ENCODE results near the gene LONRF2. TPM values are rescaled to one million over a fixed set of nuclear protein-coding genes. Genes with fewer than 3 reads are reported as not detected.

Gene LONRF2
- total and polyA plus RNA-seq, 2 of the 13 experiments (the other 11 are each of a cell fraction or from before 2014, with no cell fraction given): not detected

DNA sequence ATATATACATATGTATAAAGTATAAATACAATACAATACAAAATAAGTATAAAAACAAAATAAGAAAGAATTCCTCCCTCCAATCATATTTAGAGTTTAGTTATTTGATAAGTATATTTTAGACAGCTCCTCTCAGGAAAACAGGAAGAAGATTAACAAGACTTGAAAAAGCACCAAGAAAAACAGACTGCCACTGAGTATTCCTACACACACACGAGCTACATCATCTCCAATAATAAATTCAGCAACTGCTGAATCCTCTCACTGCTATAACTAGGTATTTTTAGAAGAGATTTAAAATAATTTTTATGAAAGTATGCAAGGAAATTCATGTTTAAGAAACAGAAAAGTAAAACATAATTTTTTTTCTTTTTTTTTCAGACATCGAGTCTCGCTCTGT, 13.0 kb downstream of the LONRF2 start:
- in situ Hi-C loops (cut with HindIII; ENCODE audit: extremely low pct_ligation_motif_present, low pct_unique_long_range_greater_than_20kb): no loop called here
- H2AFZ ChIP-seq (ENCODE audit: low read length): no peak overlapping the region
- 33% methylated on average over 3 of the region's 3 CpGs for WGBS (ENCODE audit: low lambda C conversion rate)
- ChIA-PET POLR2A (no interaction called here), CTCF (ENCODE audit: low intra/inter-chr PET ratio, low total read pairs) (no interaction called here)
- intact Hi-C loops (cut with micrococcal nuclease; ENCODE audit: unreplicated experiment): no loop called here
- no TSS peak for BruUV-seq (replicated peaks)
- H3K4me2 ChIP-seq (ENCODE audit: low read depth, low read length): no peak overlapping the region
- no peak overlapping the region for H3K4me3 ChIP-seq (replicated peaks in 1 of 3; ENCODE audit: insufficient read depth in 1 of 3, low read depth in 2 of 3, low read length in 3 of 3)
- H4K20me1 ChIP-seq (ENCODE audit: insufficient read depth, low read length): no peaks in the 10 kb centered on the region
- H3K27me3 ChIP-seq (ENCODE audit: control insufficient read depth in 1 of 2, insufficient read depth in 2 of 2, low read length in 2 of 2): no peaks in the 10 kb centered on the region
- H3K9me3 ChIP-seq (ENCODE audit: low read length): peaks cover 9% of the 10 kb centered on the region
- H3K36me3 ChIP-seq (replicated peaks in 1 of 2; ENCODE audit: control insufficient read depth in 1 of 2, insufficient read depth in 2 of 2, low read length in 2 of 2): no peaks in the 10 kb centered on the region
- H3K27ac ChIP-seq (ENCODE audit: extremely low read length, insufficient read depth, low read length): no peak overlapping the region
- ATAC-seq (no peak), DNase-seq (ENCODE audit: low spot score) (no peak), FAIRE-seq (no peak)
- H3K4me1 ChIP-seq (ENCODE audit: insufficient read depth, low read length): no peaks in the 10 kb centered on the region
- no peak overlapping the region for H3K9ac ChIP-seq (ENCODE audit: insufficient read depth, low read depth, low read length)
- TF ChIP-seq NFRKB (IDR thresholded peaks at IDR 0.05) (no peak), FLYWCH1 (CRISPR knock-in tag; IDR thresholded peaks at IDR 0.05) (no peak), BHLHE40 (IDR thresholded peaks at IDR 0.05; ENCODE audit: low read length) (no peak), TAF1 (CRISPR knock-in tag; IDR thresholded peaks at IDR 0.05) (no peak), KLF15 (CRISPR knock-in tag; IDR thresholded peaks at IDR 0.05; ENCODE audit: borderline replicate concordance) (no peak), ZNF18 (CRISPR knock-in tag; IDR thresholded peaks at IDR 0.05; ENCODE audit: insufficient replicate concordance) (no peak)
- TF ChIP-seq, protein P1, sequence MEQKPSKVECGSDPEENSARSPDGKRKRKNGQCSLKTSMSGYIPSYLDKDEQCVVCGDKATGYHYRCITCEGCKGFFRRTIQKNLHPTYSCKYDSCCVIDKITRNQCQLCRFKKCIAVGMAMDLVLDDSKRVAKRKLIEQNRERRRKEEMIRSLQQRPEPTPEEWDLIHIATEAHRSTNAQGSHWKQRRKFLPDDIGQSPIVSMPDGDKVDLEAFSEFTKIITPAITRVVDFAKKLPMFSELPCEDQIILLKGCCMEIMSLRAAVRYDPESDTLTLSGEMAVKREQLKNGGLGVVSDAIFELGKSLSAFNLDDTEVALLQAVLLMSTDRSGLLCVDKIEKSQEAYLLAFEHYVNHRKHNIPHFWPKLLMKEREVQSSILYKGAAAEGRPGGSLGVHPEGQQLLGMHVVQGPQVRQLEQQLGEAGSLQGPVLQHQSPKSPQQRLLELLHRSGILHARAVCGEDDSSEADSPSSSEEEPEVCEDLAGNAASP (CRISPR knock-in tag; IDR thresholded peaks at IDR 0.05; ENCODE audit: borderline replicate concordance): no peak
- TF ChIP-seq, protein P2, sequence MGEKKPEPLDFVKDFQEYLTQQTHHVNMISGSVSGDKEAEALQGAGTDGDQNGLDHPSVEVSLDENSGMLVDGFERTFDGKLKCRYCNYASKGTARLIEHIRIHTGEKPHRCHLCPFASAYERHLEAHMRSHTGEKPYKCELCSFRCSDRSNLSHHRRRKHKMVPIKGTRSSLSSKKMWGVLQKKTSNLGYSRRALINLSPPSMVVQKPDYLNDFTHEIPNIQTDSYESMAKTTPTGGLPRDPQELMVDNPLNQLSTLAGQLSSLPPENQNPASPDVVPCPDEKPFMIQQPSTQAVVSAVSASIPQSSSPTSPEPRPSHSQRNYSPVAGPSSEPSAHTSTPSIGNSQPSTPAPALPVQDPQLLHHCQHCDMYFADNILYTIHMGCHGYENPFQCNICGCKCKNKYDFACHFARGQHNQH (CRISPR knock-in tag; IDR thresholded peaks at IDR 0.05): no peak
- H3K79me2 ChIP-seq (ENCODE audit: insufficient read depth, low read length): no peaks in the 10 kb centered on the region
